ENCODE measurements around the gene HIGD2B. TPM values are rescaled to one million over a fixed set of nuclear protein-coding genes. Genes with fewer than 3 reads are reported as not detected.
"Not testable (repeated sequence)": the region's sequence is repeated elsewhere in the genome, so short reads cannot be mapped to it uniquely, and the experiment has no call there.

The HIGD2B gene
- total RNA-seq, 1 donor = not detected

- TF ChIP-seq CTCF (IDR thresholded peaks at IDR 0.05; ENCODE audit: insufficient read depth, low read length) = no peak
- no peak for DNase-seq (ENCODE audit: low read depth)
- H3K4me3 ChIP-seq (ENCODE audit: low read depth, low read length) = no peak overlapping the region
These were observed 41.2 kb upstream of the HIGD2B start for GRCh38 chr15:72727154-72727553.

GRCh38 chr15:72725851-72726250, 39.9 kb upstream of the HIGD2B start:
- H3K4me3 ChIP-seq (ENCODE audit: low read depth, low read length); DNase-seq (ENCODE audit: low read depth): not testable (repeated sequence)

GRCh38 chr15:72725446-72725845, 39.5 kb upstream of the HIGD2B start:
- no peak overlapping the region for H3K4me3 ChIP-seq (ENCODE audit: low read depth, low read length)
- DNase-seq (ENCODE audit: low read depth) = no peak
- no peak for TF ChIP-seq CTCF (IDR thresholded peaks at IDR 0.05; ENCODE audit: insufficient read depth, low read length)

- no peak overlapping the region for H3K4me3 ChIP-seq (ENCODE audit: low read depth, low read length)
- peak; percentile 5 for DNase-seq (ENCODE audit: low read depth)
- no peak for TF ChIP-seq CTCF (IDR thresholded peaks at IDR 0.05; ENCODE audit: insufficient read depth, low read length)
These were observed 38.0 kb upstream of the HIGD2B start for GRCh38 chr15:72724028-72724427.

GRCh38 chr15:72722071-72722696, 36.2 kb upstream of the HIGD2B start:
- no peak overlapping the region for H3K4me3 ChIP-seq (ENCODE audit: low read depth, low read length)
- DNase-seq (ENCODE audit: low read depth) = peak; percentile 87
- peak; percentile 72 for TF ChIP-seq CTCF (IDR thresholded peaks at IDR 0.05; ENCODE audit: insufficient read depth, low read length)

- DNase-seq (ENCODE audit: low read depth); H3K4me3 ChIP-seq (ENCODE audit: low read depth, low read length): not testable (repeated sequence)
These were observed 22.7 kb upstream of the HIGD2B start for GRCh38 chr15:72708551-72709303.

GRCh38 chr15:72706266-72706665, 20.3 kb upstream of the HIGD2B start:
- no peak for DNase-seq (ENCODE audit: low read depth)
- no peak for TF ChIP-seq CTCF (IDR thresholded peaks at IDR 0.05; ENCODE audit: insufficient read depth, low read length)
- H3K4me3 ChIP-seq (ENCODE audit: low read depth, low read length) = no peak overlapping the region

- no peak for DNase-seq (ENCODE audit: low read depth)
- TF ChIP-seq CTCF (IDR thresholded peaks at IDR 0.05; ENCODE audit: insufficient read depth, low read length) = no peak
- H3K4me3 ChIP-seq (ENCODE audit: low read depth, low read length) = no peak overlapping the region
These were observed 14.1 kb upstream of the HIGD2B start for GRCh38 chr15:72700076-72700475.
